Neural cell (in vitro differentiated cells): ENCODE measurements around the gene RPL10A. TPM values are rescaled to one million over a fixed set of nuclear protein-coding genes. Genes with fewer than 3 reads are reported as not detected.

Experiments
- H2AFZ ChIP-seq: fragments of 200-600, 300-800 bp; sonication (generic), shearing (Covaris generic); 2 replicates; pipeline ENCODE4 v1.6.0; 2014; ENCODE audit warnings: low read depth, mild to moderate bottlenecking, antibody characterized with exemption, low read length, moderate library complexity
- H3F3A ChIP-seq: fragments of 200-600 bp; shearing (Covaris generic); 2 replicates; pipeline ENCODE4 v1.6.1; 2016; ENCODE audit warnings: mild to moderate bottlenecking, moderate library complexity, mixed read lengths, antibody characterized with exemption, low read length; ENCODE audit not compliant: insufficient read depth, poor library complexity, severe bottlenecking
- H3K27ac ChIP-seq: fragments of 200-600, 300-800 bp; sonication (generic), shearing (Covaris generic); 2 replicates; pipeline ENCODE4 v1.5.1; 2014; ENCODE audit warnings: mild to moderate bottlenecking, low read length, moderate library complexity
- H3K27me3 ChIP-seq: fragments of 300-800, 200-600 bp; sonication (generic), shearing (Covaris generic); 2 replicates; pipeline ENCODE4 v1.6.0; 2014; ENCODE audit warnings: mild to moderate bottlenecking, low read depth, low read length, moderate library complexity; ENCODE audit not compliant: insufficient read depth
- H3K36me3 ChIP-seq: fragments of 300-800, 200-600 bp; sonication (generic), shearing (Covaris generic); 2 replicates; pipeline ENCODE4 v1.5.1; 2014; ENCODE audit warnings: mild to moderate bottlenecking, antibody characterized with exemption, low read length, moderate library complexity; ENCODE audit not compliant: insufficient read depth
- H3K4me2 ChIP-seq: fragments of 300-800, 200-600 bp; sonication (generic), shearing (Covaris generic); 2 replicates; pipeline ENCODE4 v1.6.0; 2014; ENCODE audit warnings: mild to moderate bottlenecking, low read length
- H3K4me3 ChIP-seq: fragments of 300-800, 200-600 bp; sonication (generic), shearing (Covaris generic); 2 replicates; pipeline ENCODE4 v1.5.1; 2014; ENCODE audit warnings: mild to moderate bottlenecking, low read length, moderate library complexity
- H3K79me2 ChIP-seq: fragments of 200-600 bp; shearing (Covaris generic); replicated peaks from 2 replicates; pipeline ENCODE4 v1.6.0; 2014; ENCODE audit warnings: mild to moderate bottlenecking, low read length, moderate library complexity; ENCODE audit not compliant: insufficient read depth
- H3K9ac ChIP-seq: fragments of 300-800, 200-600 bp; sonication (generic), shearing (Covaris generic); 2 replicates; pipeline ENCODE4 v1.6.1; 2016; ENCODE audit warnings: mild to moderate bottlenecking, low read length, mixed read lengths
- H3K9me2 ChIP-seq: fragments of 200-600 bp; shearing (Covaris generic); 2 replicates; pipeline ENCODE4 v1.6.1; 2016; ENCODE audit warnings: mild to moderate bottlenecking, low read length, mixed read lengths; ENCODE audit not compliant: insufficient read depth
- H3K9me3 ChIP-seq: fragments of 200-600, 300-800 bp; sonication (generic), shearing (Covaris generic); 2 replicates; pipeline ENCODE4 v1.6.1; 2016; ENCODE audit warnings: mild to moderate bottlenecking, mixed run types, low read length, moderate library complexity, mixed read lengths
- H4K20me1 ChIP-seq: fragments of 200-600 bp; shearing (Covaris generic); 2 replicates; pipeline ENCODE4 v1.6.1; 2016; ENCODE audit warnings: mild to moderate bottlenecking, mixed run types; ENCODE audit not compliant: insufficient read depth
- EP300 ChIP-seq: fragments of 450-650 bp; conservative IDR thresholded peaks from 2 replicates; pipeline ENCODE4 v1.6.1; 2014; ENCODE audit warnings: antibody characterized with exemption, mild to moderate bottlenecking, moderate library complexity; ENCODE audit not compliant: poor library complexity, severe bottlenecking
- EZH2 ChIP-seq: fragments of 200-600, 300-800 bp; shearing (Covaris generic), sonication (generic); IDR thresholded peaks from 2 replicates; pipeline ENCODE4 v1.6.1; 2014; ENCODE audit warnings: antibody characterized with exemption, low read length, borderline replicate concordance, mild to moderate bottlenecking; ENCODE audit not compliant: insufficient read depth, poor library complexity, severe bottlenecking
- MXI1 ChIP-seq: fragments of 450-650 bp; conservative IDR thresholded peaks from 2 replicates; pipeline ENCODE4 v1.6.1; 2014; ENCODE audit warnings: antibody characterized with exemption, mild to moderate bottlenecking; ENCODE audit not compliant: poor library complexity, severe bottlenecking
- POLR2AphosphoS5 ChIP-seq: IDR thresholded peaks from 2 replicates; pipeline ENCODE4 v1.6.1; 2012
- RAD21 ChIP-seq: fragments of 450-650 bp; conservative IDR thresholded peaks from 2 replicates; pipeline ENCODE4 v1.6.1; 2014; ENCODE audit warnings: antibody characterized with exemption, mild to moderate bottlenecking, moderate library complexity
- SMC3 ChIP-seq: fragments of 450-650 bp; conservative IDR thresholded peaks from 2 replicates; pipeline ENCODE4 v1.6.1; 2014; ENCODE audit warnings: antibody characterized with exemption, mild to moderate bottlenecking, moderate library complexity; ENCODE audit not compliant: poor library complexity
- TAF1 ChIP-seq: IDR thresholded peaks from 2 replicates; pipeline ENCODE4 v1.6.1; 2012; ENCODE audit warnings: low read depth
- polyA plus RNA-seq: library from polyadenylated mRNA; depleted of rRNA; stranded (reverse); fragments of >200 nt; gene quantifications from 2 replicates; pipeline ENCODE4 v1.2.3, GENCODE V29; 2014
- TF ChIP-seq, protein P1 (sequence below): IDR thresholded peaks from 2 replicates; pipeline ENCODE4 v1.6.1; 2012; ENCODE audit warnings: borderline replicate concordance
- TF ChIP-seq, protein P2 (sequence below): fragments of 450-650 bp; IDR thresholded peaks from 2 replicates; pipeline ENCODE4 v1.5.1; 2014; ENCODE audit warnings: antibody characterized with exemption, mild to moderate bottlenecking, moderate library complexity; ENCODE audit not compliant: poor library complexity, severe bottlenecking

Gene RPL10A
- polyA plus RNA-seq, 1 donor from 2014 or later: 1,049 TPM

DNA sequence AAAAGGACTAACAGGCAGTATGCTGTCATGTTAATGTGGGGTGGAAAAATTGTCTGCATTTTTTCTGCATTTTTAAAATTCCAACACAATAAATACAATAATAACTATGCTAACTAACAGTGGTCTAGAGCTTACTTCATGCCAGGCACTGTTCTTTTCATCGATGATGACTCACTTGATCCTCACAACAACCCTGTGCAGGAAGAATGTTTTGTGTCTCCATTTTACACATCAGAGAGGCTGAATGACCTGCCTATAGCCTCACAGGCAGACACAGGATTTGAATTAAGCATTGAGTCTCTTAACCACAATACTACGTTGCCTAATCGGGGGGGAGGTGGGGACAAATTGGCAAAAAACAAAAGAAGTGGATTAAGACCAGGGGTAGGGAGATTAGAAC, 42.9 kb upstream of the RPL10A start (continued):
- TF ChIP-seq SMC3: no peak

DNA sequence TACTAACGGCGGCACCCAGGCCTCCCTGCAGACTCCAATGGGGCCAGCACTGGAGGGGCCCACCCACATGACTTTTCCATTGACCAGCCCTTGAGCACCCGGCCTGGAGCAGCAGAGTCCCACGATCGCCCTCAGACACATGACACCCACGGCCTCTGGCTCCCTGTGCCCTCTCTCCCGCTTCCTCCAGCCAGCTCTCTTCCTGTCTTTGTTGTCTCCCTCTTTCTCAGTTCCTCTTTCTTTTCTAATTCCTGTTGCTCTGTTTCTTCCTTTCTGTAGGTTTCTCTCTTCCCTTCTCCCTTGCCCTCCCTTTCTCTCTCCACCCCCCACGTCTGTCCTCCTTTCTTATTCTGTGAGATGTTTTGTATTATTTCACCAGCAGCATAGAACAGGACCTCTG, 42.1 kb upstream of the RPL10A start:
- TF ChIP-seq RAD21 (no peak), MXI1 (no peak), SMC3 (no peak), EP300 (no peak), POLR2AphosphoS5 (no peak), TAF1 (no peak), EZH2 (no peak)
- TF ChIP-seq, protein P1, sequence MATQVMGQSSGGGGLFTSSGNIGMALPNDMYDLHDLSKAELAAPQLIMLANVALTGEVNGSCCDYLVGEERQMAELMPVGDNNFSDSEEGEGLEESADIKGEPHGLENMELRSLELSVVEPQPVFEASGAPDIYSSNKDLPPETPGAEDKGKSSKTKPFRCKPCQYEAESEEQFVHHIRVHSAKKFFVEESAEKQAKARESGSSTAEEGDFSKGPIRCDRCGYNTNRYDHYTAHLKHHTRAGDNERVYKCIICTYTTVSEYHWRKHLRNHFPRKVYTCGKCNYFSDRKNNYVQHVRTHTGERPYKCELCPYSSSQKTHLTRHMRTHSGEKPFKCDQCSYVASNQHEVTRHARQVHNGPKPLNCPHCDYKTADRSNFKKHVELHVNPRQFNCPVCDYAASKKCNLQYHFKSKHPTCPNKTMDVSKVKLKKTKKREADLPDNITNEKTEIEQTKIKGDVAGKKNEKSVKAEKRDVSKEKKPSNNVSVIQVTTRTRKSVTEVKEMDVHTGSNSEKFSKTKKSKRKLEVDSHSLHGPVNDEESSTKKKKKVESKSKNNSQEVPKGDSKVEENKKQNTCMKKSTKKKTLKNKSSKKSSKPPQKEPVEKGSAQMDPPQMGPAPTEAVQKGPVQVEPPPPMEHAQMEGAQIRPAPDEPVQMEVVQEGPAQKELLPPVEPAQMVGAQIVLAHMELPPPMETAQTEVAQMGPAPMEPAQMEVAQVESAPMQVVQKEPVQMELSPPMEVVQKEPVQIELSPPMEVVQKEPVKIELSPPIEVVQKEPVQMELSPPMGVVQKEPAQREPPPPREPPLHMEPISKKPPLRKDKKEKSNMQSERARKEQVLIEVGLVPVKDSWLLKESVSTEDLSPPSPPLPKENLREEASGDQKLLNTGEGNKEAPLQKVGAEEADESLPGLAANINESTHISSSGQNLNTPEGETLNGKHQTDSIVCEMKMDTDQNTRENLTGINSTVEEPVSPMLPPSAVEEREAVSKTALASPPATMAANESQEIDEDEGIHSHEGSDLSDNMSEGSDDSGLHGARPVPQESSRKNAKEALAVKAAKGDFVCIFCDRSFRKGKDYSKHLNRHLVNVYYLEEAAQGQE: no peak
- TF ChIP-seq, protein P2, sequence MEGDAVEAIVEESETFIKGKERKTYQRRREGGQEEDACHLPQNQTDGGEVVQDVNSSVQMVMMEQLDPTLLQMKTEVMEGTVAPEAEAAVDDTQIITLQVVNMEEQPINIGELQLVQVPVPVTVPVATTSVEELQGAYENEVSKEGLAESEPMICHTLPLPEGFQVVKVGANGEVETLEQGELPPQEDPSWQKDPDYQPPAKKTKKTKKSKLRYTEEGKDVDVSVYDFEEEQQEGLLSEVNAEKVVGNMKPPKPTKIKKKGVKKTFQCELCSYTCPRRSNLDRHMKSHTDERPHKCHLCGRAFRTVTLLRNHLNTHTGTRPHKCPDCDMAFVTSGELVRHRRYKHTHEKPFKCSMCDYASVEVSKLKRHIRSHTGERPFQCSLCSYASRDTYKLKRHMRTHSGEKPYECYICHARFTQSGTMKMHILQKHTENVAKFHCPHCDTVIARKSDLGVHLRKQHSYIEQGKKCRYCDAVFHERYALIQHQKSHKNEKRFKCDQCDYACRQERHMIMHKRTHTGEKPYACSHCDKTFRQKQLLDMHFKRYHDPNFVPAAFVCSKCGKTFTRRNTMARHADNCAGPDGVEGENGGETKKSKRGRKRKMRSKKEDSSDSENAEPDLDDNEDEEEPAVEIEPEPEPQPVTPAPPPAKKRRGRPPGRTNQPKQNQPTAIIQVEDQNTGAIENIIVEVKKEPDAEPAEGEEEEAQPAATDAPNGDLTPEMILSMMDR: no peak
- H3K4me2 ChIP-seq: no peak overlapping the region
- H3K27ac ChIP-seq: no peak overlapping the region
- no peaks in the 10 kb centered on the region for H3K27me3 ChIP-seq
- no peak overlapping the region for H3K4me3 ChIP-seq
- no peaks in the 10 kb centered on the region for H4K20me1 ChIP-seq
- no peaks in the 10 kb centered on the region for H3K36me3 ChIP-seq
- H3F3A ChIP-seq: no peaks in the 10 kb centered on the region
- no peaks in the 10 kb centered on the region for H3K79me2 ChIP-seq
- H2AFZ ChIP-seq: no peak overlapping the region
- no peak overlapping the region for H3K9ac ChIP-seq
- no peaks in the 10 kb centered on the region for H3K9me3 ChIP-seq
- no peaks in the 10 kb centered on the region for H3K9me2 ChIP-seq

DNA sequence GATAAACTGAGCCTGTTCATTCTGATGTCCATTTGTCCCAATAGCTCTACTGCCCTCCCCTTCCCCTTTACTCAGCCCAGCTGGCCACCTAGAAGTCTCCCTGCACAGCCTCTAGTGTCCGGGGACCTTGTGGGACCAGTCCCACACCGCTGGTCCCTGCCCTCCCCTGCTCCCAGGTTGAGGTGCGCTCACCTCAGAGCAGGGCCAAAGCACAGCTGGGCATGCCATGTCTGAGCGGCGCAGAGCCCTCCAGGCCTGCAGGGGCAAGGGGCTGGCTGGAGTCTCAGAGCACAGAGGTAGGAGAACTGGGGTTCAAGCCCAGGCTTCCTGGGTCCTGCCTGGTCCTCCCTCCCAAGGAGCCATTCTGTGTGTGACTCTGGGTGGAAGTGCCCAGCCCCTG, 40.8 kb upstream of the RPL10A start:
- no peak overlapping the region for H3K9ac ChIP-seq
- TF ChIP-seq EZH2 (no peak), POLR2AphosphoS5 (no peak)
- no peaks in the 10 kb centered on the region for H3K27me3 ChIP-seq
- H3K79me2 ChIP-seq: no peaks in the 10 kb centered on the region
- no peaks in the 10 kb centered on the region for H3K9me3 ChIP-seq
- no peak overlapping the region for H3K27ac ChIP-seq
- H3K4me2 ChIP-seq: no peak overlapping the region
- H3K36me3 ChIP-seq: no peaks in the 10 kb centered on the region
- H3K4me3 ChIP-seq: no peak overlapping the region
- H4K20me1 ChIP-seq: no peaks in the 10 kb centered on the region
- H3F3A ChIP-seq: no peaks in the 10 kb centered on the region
- H3K9me2 ChIP-seq: no peaks in the 10 kb centered on the region
- H2AFZ ChIP-seq: no peak overlapping the region
